Measurements from ENCODE around the gene INTS1.

The INTS1 gene

DNA sequence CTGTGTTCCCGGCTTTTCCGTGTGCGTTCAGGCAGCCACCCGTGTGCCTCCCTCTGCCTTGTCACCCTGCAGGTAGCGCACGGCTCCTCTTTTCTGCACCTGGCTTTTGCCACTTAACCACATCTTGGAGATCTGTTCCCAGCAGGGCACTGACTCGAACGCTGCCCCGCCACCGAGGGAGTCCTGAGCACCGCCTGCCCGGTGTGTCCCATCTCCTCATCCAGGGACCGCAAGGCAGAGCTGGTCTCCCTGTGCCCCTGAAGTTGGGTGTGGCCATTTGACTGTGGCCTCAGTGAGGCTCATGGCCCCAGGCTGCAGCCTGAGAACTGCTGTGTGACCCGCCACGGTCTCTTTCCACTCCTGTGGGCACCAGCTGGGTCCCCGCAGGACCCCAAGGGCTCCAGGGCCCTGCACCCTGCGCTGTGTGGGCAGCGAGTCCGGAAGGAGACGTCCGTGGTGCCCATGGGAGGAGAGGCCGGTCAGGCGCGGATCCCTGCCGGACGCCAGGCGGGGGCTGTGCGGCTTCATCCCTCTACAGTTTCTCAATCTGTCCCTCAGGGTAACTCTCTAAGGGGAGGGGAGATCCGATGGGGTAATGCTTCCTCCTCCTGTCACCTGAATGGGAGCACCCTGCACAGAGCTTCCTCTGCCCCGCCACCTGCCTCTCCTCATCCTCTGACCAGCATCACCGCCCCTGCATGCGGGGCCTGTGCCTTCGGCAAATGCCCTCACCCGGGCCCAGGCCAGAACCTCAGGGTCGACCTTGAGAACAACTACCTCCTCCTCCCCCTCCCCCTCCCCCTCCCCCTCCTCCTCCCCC is 1.8 kb upstream of the INTS1 start:
- no peak for DNase-seq

DNA sequence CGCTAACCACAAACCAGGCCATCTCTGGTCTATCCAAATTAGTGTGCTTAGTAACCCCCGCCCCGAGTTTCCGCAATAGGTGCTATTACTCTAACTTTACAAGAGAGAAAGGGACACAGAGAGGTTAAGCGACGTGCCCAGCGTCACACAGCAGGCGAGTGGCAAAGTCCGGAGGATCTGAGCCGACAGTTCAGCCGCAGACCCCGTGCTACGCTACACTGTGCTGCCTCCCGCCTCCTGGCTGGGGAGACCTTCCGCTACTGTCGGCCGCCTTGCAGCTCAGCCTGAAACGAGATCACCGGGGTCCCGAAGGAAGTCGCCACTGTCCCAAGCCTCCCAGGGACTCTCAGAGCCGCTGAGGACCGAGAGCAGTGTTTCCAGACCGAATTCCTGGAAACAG is 799 bp downstream of the INTS1 start:
- DNase-seq: no peak

DNA sequence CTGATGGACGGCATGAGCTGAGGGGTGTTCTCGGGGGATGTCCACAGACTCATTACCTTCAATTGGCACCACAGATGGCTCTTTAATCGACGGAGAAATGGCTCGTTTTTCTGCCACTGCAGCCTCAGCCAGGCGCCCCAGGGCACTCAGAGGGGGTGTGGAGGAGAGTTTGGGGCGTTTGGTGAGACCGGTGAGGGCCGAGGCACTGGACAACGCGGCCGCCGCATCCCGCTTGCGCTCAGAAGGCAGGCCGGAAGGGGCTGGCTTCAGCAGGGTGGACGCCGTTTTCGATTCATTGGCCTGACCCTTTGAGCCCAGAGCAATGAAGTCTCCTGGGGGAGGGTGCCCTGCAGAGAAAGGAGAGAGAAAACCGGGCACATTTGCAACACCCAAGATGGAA is 1.3 kb downstream of the INTS1 start:
- DNase-seq: no peak

DNA sequence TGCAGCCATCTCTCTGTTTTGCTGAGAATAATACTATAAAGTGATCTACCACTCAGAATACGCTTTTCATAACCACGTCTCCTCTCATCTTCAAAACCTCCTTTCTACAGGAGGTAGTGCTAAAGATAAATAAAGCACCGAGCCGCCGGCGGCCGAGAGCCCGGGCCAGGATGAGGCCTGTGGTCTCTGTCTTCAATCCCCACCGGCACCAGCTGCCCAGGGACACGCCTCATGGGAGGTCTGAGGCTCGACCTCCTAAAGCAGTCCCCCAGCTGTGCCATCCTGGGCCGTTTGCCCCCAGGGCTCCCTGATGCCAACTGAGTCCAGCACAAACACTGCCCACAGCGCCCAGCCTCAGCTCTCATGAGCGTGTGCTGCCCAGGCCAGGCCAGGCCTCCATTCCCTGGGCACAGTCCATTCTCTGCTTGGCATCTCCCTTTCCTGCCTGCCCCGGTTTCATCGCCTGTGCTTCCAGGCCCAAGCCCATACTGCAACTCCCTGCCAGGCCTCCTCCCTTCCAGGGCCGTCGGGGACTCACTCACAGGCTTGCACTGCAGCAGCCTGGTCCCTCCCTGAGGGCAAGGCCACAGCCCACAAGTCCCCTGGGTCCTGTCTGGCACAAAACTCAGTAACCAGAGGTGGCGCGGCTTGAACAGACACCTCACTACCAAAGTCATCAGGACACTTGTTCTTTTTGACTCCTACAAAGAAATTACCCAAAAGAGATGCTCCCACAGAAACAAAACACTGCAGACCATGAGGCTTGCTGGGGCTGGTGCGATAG is 2.5 kb downstream of the INTS1 start:
- DNase-seq: no peak

DNA sequence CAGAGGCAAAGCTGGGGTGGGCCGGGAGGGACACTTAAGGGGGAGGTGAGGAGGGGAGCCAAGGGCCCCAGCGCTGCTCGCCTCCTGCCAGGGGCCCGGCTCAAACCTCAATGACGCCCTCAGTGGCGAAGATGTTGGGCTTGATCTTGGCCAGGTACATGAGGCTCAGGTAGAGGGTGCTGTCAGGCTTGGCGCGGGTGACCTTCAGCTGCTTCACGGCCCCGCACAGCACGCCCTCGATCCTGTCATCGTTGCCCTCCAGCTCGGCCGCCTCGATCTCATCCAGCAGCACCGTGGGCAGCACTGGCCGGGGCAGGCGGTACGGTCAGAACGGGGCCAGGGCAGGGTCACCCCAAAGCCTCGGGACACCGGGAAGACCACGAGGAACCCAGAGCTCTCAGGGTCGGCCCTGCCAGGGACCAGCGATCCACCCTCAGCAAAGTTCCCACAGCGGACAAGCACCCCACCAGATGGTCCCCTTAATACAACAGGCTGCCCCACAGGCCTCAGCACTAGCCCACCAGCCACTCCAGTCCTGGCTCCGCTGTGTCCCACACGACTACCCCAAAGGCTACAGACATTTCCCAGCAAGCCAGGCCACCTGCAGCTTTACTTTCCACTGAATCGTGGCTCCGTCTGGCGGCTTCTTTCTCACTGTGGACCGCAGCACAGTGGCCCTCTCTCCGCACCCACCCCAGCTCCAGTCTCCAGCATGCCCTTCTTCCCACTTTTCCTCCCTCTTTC is 4.0 kb downstream of the INTS1 start:
- DNase-seq: no peak

DNA sequence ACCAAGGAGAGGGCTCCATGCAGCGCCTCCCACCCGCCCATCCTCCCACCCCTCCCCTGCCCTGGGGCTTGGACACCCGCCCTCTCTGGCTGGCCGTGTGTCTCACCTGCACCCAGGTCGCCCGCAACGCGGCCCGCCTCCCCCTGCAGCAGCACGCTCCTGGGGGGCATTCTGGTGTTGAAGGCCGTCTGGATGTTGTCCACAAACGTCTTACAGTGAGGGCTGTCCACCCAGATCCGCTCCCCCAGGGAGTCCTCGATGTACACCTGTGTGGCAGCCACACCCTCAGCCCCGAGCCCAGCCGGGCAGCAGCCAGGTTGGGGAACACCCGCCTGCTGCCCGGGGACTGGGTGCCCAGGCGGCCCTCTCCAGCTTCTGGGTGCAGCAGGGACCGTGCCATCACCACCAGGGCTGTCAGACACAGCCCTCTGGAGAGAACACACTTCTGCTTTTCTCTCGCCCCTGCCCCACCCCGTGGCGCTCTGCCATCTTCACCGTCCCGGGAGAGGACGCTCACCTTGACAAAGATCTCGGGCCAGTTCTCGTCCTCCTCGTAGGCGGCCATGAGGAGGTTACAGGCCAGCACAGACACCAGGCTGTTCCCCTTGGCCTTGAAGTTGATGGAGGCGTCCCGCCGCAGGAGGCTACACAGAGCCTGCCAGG is 4.7 kb downstream of the INTS1 start:
- DNase-seq: no peak

DNA sequence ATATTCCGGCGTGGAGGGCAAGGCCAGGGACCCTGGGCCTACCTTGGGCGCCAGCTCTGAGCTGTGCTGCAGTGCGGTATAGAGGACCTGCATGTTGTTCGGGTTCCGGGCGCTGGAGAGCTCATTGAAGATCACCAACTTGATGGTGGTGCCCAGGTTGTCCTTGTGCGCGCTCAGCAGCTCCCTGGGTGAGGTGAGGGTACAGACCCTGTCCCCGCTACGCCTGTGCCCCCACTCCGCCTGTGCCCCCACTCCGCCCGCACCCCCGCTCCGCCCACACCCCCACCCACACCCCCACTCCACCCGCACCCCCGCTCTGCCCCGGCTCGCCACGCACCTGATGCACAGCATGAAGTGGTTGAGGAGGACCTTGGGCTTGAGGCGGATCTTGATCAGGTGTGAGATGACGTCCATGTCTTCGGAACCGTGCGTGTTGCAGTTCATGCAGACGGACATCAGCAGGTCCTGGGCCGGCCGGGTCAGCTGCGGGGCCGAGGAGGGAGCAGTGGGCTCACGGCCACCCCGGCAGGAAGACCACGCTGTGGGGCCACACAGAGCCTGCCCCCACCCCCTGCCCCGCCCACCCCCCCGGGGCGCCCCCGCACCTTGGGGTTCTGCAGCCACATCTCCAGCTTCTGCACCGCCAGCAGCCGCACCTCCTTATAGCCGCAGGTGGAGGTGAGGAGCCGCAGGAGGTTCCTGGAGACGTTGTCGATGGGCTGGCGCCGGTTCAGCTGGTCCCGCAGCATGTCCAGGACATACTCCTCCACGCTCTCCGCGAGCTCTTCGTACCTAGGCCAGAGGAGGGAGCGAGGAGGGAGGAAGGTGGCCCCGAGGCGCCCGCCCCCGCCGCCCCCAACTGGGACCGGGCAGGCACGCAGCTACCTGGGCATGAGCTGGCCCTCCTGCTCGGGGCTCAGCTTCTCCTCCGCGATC is 5.6 kb downstream of the INTS1 start:
- no peak for DNase-seq

DNA sequence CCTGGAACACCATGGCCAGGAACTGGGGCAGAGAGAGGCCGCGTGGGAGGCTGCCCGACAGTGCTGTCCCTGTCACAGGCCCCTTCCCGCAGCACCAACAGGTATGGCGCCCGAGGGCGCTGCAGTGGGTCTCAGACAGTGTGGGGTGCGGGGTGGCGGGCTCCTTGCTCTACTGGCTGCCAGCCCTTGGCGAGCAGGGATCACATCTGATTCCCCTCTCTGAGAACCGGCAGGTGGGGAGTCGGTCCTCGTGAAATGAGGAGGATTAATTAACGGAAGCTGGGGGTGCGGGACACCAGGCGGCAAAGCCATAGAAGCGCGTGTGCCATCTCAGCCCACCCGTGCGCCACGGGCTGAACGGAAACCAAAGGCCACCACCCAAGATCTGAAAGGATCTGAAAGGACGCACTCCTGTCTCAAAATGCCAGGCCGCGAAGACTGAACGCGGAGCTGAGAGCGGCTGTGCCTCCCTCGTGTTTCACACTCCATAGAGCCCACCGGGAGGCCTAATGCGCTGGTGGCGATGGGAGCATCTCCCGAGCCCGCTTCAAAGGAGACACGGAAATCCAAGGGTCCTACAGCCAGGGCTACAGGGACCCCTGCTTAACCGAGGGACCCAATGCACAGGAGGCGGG is 6.8 kb downstream of the INTS1 start:
- no peak for DNase-seq

DNA sequence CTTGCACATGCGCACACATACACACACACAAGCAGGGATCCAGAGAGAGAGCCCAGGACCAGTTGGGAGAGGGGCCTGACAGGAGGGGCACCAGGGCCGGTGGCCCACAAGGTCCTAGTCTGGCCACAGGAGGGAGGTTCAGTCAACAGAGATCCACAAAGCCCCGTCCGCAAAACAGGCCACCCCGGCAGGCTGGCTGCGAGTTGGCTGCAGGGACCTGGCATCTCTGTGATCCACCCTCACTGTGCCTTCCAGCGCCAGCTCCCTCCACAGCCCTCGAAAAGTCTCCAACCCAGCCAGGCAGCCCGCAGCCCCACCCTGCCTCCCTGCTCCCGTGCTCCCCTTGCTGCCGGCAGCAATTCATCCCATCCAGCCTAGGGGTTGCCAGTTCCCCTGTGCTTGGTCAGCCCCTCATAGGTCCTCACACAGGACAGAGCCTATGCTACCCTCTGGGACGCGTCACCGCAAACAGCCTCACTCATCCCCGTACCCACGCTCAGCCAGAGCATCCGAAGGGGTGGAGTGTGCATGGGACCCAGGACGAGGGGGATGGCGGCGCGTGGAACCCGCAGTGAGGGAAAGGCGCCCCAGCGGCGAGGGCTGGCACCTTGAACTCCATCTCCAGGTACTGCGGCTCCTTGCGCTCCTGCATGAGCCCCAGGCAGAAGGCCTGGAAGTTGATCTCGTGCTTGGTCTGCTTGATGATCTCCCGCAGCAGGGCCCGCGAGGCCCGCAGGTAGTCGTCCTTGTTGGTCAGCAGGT is 7.5 kb downstream of the INTS1 start:
- no peak for DNase-seq

DNA sequence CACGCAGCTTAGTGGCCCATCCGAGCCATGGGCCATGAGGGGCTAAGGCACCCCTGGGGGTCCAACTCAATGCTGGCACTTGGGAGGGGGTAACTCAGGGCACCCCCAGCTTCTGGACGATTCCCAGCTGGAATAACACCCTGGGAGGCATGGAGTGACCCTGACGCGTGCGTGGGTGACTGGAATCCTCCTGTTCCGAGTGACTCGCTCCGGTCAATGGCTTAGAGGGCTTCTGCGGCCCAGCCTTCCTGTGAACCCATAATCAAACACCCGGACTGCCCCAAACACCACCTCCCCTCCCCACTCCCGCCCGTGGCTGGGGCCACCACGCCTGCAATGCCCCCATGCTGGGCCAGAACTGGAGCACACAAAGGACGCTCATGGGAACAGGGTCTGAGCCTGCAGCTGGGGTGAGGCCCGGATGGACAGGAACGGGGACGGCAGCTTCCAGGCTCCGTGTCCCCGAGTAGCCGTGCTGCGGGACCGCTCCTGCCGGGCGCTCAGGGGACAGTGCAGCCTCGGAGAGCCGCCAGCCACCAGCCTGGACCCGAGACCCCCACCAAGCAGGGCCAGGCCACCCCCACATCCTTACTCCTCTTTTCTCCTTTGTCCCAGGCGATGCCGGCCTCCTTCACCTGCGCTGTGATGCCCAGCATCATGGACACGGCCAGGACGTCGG is 8.5 kb downstream of the INTS1 start:
- no peak for DNase-seq

DNA sequence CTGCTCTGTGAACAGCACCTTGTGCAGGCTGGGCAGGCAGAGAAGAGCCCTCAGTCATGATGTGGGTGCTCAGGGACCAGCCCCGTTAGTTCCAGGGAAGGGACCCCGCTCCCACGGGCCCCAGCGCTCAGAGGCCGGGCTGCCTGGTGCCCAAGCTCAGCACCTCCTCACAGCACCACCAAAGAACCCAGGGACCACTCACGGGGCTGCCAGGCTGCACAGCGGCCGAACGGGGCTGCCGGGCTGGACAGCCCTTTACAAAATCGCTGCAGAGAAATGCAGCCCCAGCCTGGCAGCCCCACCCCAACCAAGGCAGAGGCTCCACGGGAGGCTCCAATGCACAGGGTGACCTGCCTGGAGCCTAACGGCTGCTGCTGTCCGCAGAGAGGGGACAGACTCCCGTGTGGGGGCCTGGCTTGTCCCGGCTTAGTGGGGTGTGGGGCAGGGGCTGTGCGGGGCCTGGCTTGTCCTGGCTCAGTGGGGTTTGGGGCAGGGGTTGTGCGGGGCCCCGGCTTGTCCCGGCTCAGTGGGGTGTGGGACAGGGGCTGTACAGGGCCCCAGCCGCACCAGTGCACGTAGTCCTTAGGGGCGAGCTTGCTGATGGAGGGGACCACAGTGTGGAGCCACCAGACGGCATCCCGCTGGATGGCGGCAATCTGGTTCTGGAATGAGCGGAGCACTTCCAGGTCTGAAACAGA is 9.2 kb downstream of the INTS1 start:
- no peak for DNase-seq

DNA sequence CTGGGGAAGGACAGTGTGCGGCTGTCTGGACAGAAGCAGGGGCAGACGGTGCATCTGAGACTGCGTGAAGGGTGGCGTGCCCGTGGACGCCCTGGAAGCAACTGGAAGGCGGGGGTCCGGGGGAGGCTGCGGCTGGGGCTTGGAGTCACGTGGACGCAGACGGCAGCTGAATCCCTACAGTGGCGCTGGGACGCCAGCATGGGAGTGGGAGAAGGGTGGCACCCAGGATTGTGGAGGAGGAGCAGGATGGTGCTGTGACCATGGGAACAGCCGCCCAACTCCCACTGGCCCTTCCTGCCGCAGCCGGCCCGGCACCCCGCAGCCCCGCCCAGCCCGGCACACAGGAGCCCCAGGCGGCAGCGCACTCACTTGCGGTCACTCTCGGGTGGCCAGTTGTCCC is 9.7 kb downstream of the INTS1 start:
- no peak for DNase-seq

DNA sequence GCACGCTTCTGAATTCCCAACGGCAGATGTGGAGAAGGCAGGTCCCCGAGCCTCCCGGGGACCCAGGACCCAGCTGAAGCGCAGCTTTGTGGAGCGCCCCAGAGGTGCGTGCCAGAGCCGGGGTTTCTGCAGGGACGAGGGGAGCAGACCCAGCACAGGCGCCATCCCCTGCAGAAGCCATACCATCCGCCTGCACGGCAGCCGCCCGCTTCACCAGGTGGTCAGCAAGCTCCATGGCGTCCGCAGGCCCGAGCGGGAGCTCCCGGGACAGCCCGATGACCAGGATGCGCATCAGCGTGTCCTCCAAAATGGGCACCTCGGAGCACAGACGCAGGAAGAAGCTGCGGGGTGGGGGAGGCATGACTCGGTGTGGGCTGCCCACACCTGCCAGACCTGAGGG is 10.6 kb downstream of the INTS1 start:
- DNase-seq: no peak

DNA sequence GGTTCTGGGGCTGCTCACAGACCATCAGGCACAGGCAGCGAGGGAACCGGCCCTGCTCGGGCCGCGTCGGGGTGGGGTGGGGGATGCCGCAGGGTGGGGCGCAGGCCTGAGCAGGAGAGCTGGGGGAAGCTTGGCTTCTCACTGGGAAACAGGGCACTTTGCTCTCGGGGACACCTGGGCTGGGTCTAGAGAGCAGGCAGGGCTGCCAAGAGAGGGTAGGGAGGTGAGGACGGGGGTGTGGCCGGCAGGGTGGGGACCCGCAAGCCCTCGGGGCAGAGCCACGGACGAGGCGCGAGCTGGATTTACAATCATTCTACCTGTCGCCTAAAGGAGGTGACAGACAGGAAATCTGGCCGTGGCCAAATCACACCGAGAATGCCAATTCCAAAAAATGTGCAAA is 11.1 kb downstream of the INTS1 start:
- no peak for DNase-seq

DNA sequence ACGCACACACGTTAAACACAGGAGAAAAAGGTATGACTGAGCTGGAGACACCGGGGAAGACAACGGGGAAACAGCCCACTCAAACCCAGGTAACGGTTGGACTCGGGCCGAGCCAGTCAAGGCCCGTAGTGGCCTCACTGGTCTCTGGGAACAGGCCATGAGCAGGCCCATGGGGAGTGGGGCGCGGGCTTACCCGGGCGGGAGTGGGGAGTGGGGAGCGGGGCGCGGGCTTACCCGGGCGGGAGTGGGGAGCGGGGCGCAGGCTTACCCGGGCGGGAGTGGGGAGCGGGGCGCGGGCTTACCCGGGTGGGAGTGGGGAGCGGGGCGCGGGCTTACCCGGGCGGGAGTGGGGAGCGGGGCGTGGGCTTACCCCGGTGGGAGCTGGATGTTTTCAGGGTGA is 11.5 kb downstream of the INTS1 start:
- DNase-seq: no peak

DNA sequence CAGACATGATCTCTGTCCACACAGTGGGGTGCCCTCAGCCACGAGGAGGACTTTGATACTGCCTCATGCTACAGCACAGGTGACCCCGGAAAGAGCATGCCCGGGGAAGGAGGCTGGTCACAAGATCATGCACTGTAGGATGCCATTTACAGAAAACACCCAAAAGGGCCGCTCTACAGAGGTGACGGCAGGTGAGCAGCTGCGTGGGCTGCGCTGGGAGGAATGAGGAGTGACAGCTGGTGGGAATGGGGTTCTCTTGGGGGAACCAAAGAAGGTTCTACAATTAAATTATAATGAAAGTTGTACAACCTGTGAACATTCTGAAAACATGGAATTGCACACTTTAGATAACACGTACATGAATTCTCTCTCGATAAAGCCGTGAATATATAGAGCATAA is 12.0 kb downstream of the INTS1 start:
- DNase-seq: no peak

DNA sequence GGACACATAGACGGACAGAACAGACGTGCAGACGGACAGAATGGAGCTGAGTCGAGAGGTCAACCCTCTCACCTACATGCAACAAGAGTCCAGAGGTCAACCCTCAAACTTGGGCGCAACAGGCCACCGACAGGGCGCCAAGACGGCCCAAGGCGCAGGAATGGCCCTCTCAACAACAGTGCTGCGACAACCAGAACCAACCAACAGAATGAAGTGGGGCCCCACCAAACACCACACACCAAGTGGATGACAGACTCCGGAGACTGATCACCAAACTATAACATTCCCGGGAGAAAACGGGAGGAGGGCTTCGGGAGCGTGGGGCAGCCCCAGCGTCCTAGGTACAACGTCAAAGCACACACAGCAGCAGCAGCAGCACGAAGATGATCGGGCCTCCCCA is 13.4 kb downstream of the INTS1 start:
- no peak for DNase-seq

DNA sequence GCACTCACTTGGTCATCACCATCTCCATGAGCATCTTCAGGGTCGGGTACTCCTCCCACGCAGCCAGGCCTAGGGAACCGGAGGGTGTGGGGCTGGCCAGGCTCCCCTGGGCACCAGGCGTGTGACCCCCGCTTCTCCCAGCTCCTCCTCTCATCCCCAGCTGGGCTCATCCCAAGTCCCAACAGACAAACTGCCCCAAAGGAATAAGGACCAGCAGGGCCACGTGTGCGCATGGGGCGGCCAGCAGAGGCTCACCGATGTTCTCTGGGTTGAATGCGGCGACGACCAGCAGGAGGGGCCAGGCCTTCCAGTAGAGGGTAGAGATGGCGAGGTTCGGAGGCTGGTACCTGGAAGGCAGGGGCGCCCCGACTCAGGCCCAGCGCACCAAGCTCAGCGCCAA is 14.9 kb downstream of the INTS1 start:
- no peak for DNase-seq

DNA sequence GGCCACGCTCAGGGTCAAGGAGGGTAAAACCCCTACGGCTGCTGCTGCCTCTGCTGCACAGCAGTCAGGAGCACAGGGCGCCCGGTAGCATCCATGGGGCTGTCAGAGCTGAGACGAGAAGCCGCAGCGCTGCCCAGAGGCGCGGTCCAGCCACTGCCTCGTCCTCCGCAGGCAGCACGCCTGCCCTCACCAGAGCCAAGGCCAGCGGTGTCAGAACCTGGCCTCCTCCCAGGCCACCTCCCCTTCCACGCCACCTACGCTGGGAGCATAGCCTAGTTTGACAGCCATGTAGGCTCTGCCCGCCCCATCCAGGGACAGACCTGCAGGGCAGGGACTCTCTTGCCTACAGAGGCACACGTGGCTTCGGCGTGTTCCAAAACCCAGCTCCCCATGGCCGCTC is 16.2 kb downstream of the INTS1 start:
- DNase-seq: no peak

DNA sequence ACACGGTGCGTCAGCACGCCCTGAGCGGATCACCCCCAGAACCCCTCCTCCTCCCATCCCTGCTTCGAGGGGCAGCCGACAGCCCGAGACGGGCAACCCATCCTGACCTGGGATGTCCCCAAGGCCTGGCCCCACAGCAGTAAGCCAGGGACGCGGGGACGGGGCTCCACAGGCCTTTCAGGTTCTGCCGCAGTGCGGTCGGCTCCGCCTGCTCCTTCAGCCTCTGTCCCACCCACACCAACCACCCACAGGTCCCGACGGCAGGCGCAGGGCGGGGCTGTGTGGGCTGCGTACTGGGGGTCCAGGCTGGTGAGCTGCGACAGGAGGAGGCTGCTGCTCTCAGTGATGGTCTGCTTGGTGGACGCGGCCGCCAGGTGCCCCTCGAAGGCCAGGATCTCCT is 16.7 kb downstream of the INTS1 start:
- DNase-seq: no peak

Measured in fibroblast of skin of right biceps (primary cell).